WTC11 (cell line): ENCODE data around the gene RAPGEF1. TPM values are rescaled to one million over a fixed set of nuclear protein-coding genes. Genes with fewer than 3 reads are reported as not detected.

ENCODE experiments used
- ATAC-seq: fragments of 200-7000 bp; cut with Tn5 transposase; 2 replicates; pipeline ENCODE4 v1.10.0; 2021; ENCODE audit warnings: mild to moderate bottlenecking, moderate library complexity
- CTCF ChIA-PET: fragments of 300-600 bp; sonication (Branson Sonifier 250); formaldehyde crosslinking; loops from one replicate; lab custom pipeline; 2021; ENCODE audit warnings: antibody characterized with exemption; lab: Charles Lee
- POLR2A ChIA-PET: fragments of 350-600 bp; sonication (Branson Sonifier 250); formaldehyde crosslinking; loops from one replicate; lab custom pipeline; 2021; ENCODE audit warnings: antibody characterized with exemption; lab: Charles Lee
- DNase-seq: peaks from one replicate; pipeline ENCODE4 v3.0.0; 2021; ENCODE audit warnings: low spot score
- H3K27ac Mint-ChIP-seq: 2 replicates; pipeline ENCODE4 v1.8.0; 2021; ENCODE audit warnings: mixed read lengths
- H3K27me3 Mint-ChIP-seq: 2 replicates; pipeline ENCODE4 v1.8.0; 2021; ENCODE audit warnings: low read depth, mild to moderate bottlenecking, moderate library complexity, mixed read lengths
- H3K36me3 Mint-ChIP-seq: 2 replicates; pipeline ENCODE4 v1.8.0; 2021; ENCODE audit warnings: mixed read lengths
- H3K4me1 Mint-ChIP-seq: 2 replicates; pipeline ENCODE4 v1.8.0; 2022; ENCODE audit warnings: mixed read lengths
- H3K4me3 Mint-ChIP-seq: 2 replicates; pipeline ENCODE4 v1.8.0; 2021; ENCODE audit warnings: mild to moderate bottlenecking, moderate library complexity, mixed read lengths
- H3K9me3 Mint-ChIP-seq: 2 replicates; pipeline ENCODE4 v1.8.0; 2021; ENCODE audit warnings: mixed read lengths
- CREB1 ChIP-seq: sonication (generic); formaldehyde crosslinking; IDR thresholded peaks from 2 replicates; pipeline ENCODE4 v1.8.0; 2023; ENCODE audit warnings: mild to moderate bottlenecking, missing genetic modification reagents
- CREM ChIP-seq: sonication (generic); formaldehyde crosslinking; IDR thresholded peaks from 2 replicates; pipeline ENCODE4 v1.8.1; 2022; ENCODE audit warnings: mild to moderate bottlenecking, missing genetic modification reagents, moderate library complexity
- FOXK1 ChIP-seq: sonication (generic); formaldehyde crosslinking; IDR thresholded peaks from 2 replicates; pipeline ENCODE4 v1.8.0; 2022; ENCODE audit warnings: mild to moderate bottlenecking, moderate library complexity, missing genetic modification reagents
- FOXP1 ChIP-seq: sonication (generic); formaldehyde crosslinking; IDR thresholded peaks from 2 replicates; pipeline ENCODE4 v1.8.0; 2022; ENCODE audit warnings: missing genetic modification reagents, mild to moderate bottlenecking, moderate library complexity, borderline replicate concordance
- GRHL2 ChIP-seq: fragments of 250-450 bp; sonication (Bioruptor Pico); IDR thresholded peaks from 2 replicates; pipeline ENCODE4 v1.8.0; 2022; ENCODE audit warnings: mild to moderate bottlenecking, moderate library complexity; ENCODE audit not compliant: insufficient replicate concordance, severe bottlenecking
- MYBL2 ChIP-seq: sonication (generic); formaldehyde crosslinking; IDR thresholded peaks from 2 replicates; pipeline ENCODE4 v1.8.1; 2023; ENCODE audit warnings: mild to moderate bottlenecking, moderate library complexity, missing genetic modification reagents
- NFYB ChIP-seq: sonication (generic); formaldehyde crosslinking; conservative IDR thresholded peaks from 2 replicates; pipeline ENCODE4 v1.8.0; 2022; ENCODE audit warnings: low read depth, missing genetic modification reagents
- OVOL2 ChIP-seq: fragments of 250-450 bp; sonication (Bioruptor Pico); IDR thresholded peaks from 2 replicates; pipeline ENCODE4 v1.9.0; 2021; ENCODE audit warnings: mild to moderate bottlenecking, borderline replicate concordance
- RELA ChIP-seq: sonication (generic); formaldehyde crosslinking; IDR thresholded peaks from 2 replicates; pipeline ENCODE4 v1.8.1; 2022; ENCODE audit warnings: missing genetic modification reagents, mild to moderate bottlenecking, borderline replicate concordance
- SMAD3 ChIP-seq: sonication (generic); formaldehyde crosslinking; IDR thresholded peaks from 2 replicates; pipeline ENCODE4 v1.8.0; 2022; ENCODE audit warnings: missing genetic modification reagents, mild to moderate bottlenecking, borderline replicate concordance
- SMAD4 ChIP-seq: sonication (generic); formaldehyde crosslinking; IDR thresholded peaks from 2 replicates; pipeline ENCODE4 v1.8.0; 2022; ENCODE audit warnings: mild to moderate bottlenecking, missing genetic modification reagents
- TCF7 ChIP-seq: sonication (generic); formaldehyde crosslinking; IDR thresholded peaks from 2 replicates; pipeline ENCODE4 v1.8.0; 2022; ENCODE audit warnings: mild to moderate bottlenecking, low read depth, missing genetic modification reagents, moderate library complexity
- TEAD4 ChIP-seq: sonication (generic); formaldehyde crosslinking; IDR thresholded peaks from 2 replicates; pipeline ENCODE4 v1.8.0; 2022; ENCODE audit warnings: mild to moderate bottlenecking, missing genetic modification reagents
- ZNF138 ChIP-seq: sonication (generic); formaldehyde crosslinking; conservative IDR thresholded peaks from 2 replicates; pipeline ENCODE4 v1.8.1; 2022; ENCODE audit warnings: mild to moderate bottlenecking, moderate library complexity, missing genetic modification reagents
- ZNF263 ChIP-seq: sonication (generic); formaldehyde crosslinking; IDR thresholded peaks from 2 replicates; pipeline ENCODE4 v1.8.1; 2022; ENCODE audit warnings: low read depth, mild to moderate bottlenecking, moderate library complexity, missing genetic modification reagents
- ZNF396 ChIP-seq: fragments of 250-450 bp; sonication (Bioruptor Pico); IDR thresholded peaks from 2 replicates; pipeline ENCODE4 v1.8.0; 2021; ENCODE audit warnings: mild to moderate bottlenecking, moderate library complexity, borderline replicate concordance
- ZNF416 ChIP-seq: fragments of 250-450 bp; sonication (Bioruptor Pico); IDR thresholded peaks from 2 replicates; pipeline ENCODE4 v1.9.0; 2021; ENCODE audit warnings: mild to moderate bottlenecking, inconsistent platforms
- total RNA-seq: library from RNA; stranded (reverse); gene quantifications from 3 replicates; pipeline ENCODE4 v1.2.3, GENCODE V29; 2021
- TF ChIP-seq, protein P1 (sequence below): sonication (generic); formaldehyde crosslinking; IDR thresholded peaks from 2 replicates; pipeline ENCODE4 v1.8.1; 2022; ENCODE audit warnings: mild to moderate bottlenecking, moderate library complexity, missing genetic modification reagents
- TF ChIP-seq, protein P2 (sequence below): sonication (generic); formaldehyde crosslinking; IDR thresholded peaks from 2 replicates; pipeline ENCODE4 v1.8.0; 2023; ENCODE audit warnings: missing genetic modification reagents
- TF ChIP-seq, protein P3 (sequence below): fragments of 250-450 bp; sonication (Bioruptor Pico); IDR thresholded peaks from 2 replicates; pipeline ENCODE4 v1.8.0; 2021; ENCODE audit warnings: mild to moderate bottlenecking
- TF ChIP-seq, protein P4 (sequence below): fragments of 250-450 bp; sonication (Bioruptor Pico); IDR thresholded peaks from 2 replicates; pipeline ENCODE4 v1.9.0; 2021; ENCODE audit warnings: mild to moderate bottlenecking
- TF ChIP-seq, protein P5 (sequence below): sonication (generic); formaldehyde crosslinking; IDR thresholded peaks from 2 replicates; pipeline ENCODE4 v1.8.0; 2023; ENCODE audit warnings: mild to moderate bottlenecking, missing genetic modification reagents
- TF ChIP-seq, protein P6 (sequence below): sonication (generic); formaldehyde crosslinking; IDR thresholded peaks from 2 replicates; pipeline ENCODE4 v1.8.1; 2022; ENCODE audit warnings: low read depth, mild to moderate bottlenecking, moderate library complexity, missing genetic modification reagents, borderline replicate concordance

The RAPGEF1 gene
- total RNA-seq, 1 experiment from 2014 or later, result 66.2 TPM

DNA sequence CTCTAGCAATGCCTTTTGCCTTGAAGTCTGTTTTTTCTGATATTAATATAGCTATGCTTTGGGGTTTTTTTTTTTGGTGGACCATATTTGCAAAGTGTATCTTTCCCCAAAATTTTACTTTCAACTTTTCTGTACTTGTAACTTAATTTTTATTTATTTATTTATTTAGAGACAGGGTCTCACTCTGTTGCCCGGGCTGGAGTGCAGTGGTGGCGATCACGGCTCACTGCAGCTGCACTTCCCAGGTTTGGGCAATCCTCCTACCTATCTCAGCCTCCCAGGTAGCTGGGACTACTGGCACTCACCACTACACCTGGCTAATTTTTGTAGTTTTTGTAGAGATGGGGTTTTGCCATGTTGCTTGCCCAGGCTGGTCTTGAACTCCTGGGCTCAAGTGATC lies 173.7 kb downstream of the RAPGEF1 start:
- Mint-ChIP-seq H3K9me3 (peaks cover 33% of the 10 kb centered on the region), H3K27ac (no peak overlapping the region), H3K4me3 (no peak overlapping the region), H3K4me1 (peaks cover 7% of the 10 kb centered on the region), H3K27me3 (peaks cover 9% of the 10 kb centered on the region), H3K36me3 (peaks cover 11% of the 10 kb centered on the region)
- no peak for ATAC-seq
- CTCF ChIA-PET, result no interaction called here
- TF ChIP-seq TEAD4 (no peak), ZNF396 (CRISPR knock-in tag) (no peak), ZNF138 (CRISPR knock-in tag) (no peak), MYBL2 (no peak), CREB1 (CRISPR knock-in tag) (no peak), OVOL2 (no peak), SMAD4 (CRISPR knock-in tag) (no peak), NFYB (no peak), CREM (CRISPR knock-in tag) (no peak), ZNF416 (CRISPR knock-in tag) (no peak), TCF7 (CRISPR knock-in tag) (no peak), SMAD3 (CRISPR knock-in tag) (no peak), GRHL2 (CRISPR knock-in tag) (no peak), FOXP1 (CRISPR knock-in tag) (no peak)
- TF ChIP-seq, protein P1, sequence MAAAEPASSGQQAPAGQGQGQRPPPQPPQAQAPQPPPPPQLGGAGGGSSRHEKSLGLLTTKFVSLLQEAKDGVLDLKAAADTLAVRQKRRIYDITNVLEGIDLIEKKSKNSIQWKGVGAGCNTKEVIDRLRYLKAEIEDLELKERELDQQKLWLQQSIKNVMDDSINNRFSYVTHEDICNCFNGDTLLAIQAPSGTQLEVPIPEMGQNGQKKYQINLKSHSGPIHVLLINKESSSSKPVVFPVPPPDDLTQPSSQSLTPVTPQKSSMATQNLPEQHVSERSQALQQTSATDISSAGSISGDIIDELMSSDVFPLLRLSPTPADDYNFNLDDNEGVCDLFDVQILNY (CRISPR knock-in tag), result no peak
- TF ChIP-seq, protein P2, sequence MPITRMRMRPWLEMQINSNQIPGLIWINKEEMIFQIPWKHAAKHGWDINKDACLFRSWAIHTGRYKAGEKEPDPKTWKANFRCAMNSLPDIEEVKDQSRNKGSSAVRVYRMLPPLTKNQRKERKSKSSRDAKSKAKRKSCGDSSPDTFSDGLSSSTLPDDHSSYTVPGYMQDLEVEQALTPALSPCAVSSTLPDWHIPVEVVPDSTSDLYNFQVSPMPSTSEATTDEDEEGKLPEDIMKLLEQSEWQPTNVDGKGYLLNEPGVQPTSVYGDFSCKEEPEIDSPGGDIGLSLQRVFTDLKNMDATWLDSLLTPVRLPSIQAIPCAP, result no peak
- TF ChIP-seq, protein P3, sequence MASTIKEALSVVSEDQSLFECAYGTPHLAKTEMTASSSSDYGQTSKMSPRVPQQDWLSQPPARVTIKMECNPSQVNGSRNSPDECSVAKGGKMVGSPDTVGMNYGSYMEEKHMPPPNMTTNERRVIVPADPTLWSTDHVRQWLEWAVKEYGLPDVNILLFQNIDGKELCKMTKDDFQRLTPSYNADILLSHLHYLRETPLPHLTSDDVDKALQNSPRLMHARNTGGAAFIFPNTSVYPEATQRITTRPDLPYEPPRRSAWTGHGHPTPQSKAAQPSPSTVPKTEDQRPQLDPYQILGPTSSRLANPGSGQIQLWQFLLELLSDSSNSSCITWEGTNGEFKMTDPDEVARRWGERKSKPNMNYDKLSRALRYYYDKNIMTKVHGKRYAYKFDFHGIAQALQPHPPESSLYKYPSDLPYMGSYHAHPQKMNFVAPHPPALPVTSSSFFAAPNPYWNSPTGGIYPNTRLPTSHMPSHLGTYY, result no peak
- TF ChIP-seq, protein P4, sequence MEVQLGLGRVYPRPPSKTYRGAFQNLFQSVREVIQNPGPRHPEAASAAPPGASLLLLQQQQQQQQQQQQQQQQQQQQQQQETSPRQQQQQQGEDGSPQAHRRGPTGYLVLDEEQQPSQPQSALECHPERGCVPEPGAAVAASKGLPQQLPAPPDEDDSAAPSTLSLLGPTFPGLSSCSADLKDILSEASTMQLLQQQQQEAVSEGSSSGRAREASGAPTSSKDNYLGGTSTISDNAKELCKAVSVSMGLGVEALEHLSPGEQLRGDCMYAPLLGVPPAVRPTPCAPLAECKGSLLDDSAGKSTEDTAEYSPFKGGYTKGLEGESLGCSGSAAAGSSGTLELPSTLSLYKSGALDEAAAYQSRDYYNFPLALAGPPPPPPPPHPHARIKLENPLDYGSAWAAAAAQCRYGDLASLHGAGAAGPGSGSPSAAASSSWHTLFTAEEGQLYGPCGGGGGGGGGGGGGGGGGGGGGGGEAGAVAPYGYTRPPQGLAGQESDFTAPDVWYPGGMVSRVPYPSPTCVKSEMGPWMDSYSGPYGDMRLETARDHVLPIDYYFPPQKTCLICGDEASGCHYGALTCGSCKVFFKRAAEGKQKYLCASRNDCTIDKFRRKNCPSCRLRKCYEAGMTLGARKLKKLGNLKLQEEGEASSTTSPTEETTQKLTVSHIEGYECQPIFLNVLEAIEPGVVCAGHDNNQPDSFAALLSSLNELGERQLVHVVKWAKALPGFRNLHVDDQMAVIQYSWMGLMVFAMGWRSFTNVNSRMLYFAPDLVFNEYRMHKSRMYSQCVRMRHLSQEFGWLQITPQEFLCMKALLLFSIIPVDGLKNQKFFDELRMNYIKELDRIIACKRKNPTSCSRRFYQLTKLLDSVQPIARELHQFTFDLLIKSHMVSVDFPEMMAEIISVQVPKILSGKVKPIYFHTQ (CRISPR knock-in tag), result no peak
- TF ChIP-seq, protein P5, sequence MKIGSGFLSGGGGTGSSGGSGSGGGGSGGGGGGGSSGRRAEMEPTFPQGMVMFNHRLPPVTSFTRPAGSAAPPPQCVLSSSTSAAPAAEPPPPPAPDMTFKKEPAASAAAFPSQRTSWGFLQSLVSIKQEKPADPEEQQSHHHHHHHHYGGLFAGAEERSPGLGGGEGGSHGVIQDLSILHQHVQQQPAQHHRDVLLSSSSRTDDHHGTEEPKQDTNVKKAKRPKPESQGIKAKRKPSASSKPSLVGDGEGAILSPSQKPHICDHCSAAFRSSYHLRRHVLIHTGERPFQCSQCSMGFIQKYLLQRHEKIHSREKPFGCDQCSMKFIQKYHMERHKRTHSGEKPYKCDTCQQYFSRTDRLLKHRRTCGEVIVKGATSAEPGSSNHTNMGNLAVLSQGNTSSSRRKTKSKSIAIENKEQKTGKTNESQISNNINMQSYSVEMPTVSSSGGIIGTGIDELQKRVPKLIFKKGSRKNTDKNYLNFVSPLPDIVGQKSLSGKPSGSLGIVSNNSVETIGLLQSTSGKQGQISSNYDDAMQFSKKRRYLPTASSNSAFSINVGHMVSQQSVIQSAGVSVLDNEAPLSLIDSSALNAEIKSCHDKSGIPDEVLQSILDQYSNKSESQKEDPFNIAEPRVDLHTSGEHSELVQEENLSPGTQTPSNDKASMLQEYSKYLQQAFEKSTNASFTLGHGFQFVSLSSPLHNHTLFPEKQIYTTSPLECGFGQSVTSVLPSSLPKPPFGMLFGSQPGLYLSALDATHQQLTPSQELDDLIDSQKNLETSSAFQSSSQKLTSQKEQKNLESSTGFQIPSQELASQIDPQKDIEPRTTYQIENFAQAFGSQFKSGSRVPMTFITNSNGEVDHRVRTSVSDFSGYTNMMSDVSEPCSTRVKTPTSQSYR, result no peak
- no peak for DNase-seq
- POLR2A ChIA-PET, result no interaction called here

DNA sequence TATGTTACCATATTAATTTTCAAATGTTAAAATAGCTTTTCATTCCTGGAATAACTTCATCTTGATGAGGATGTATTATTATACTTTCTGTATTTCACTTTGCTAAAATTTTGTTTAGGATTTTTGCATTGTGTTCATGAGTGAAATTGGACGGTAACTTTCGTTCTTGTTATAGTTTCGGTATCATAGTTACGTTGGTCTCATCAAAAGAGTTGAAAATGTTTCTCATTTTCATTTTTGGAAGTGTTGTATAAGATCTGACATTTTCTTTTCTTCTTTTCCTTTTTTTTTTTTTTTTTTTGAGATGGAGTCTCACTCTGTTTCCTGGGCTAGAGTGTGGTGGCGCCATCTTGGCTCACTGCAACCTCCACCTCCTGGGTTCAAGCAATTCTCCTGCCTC lies 174.5 kb downstream of the RAPGEF1 start:
- Mint-ChIP-seq H3K9me3 (peaks cover 38% of the 10 kb centered on the region), H3K27me3 (peaks cover 9% of the 10 kb centered on the region), H3K27ac (no peak overlapping the region), H3K4me3 (no peak overlapping the region), H3K4me1 (peaks cover 7% of the 10 kb centered on the region), H3K36me3 (peaks cover 11% of the 10 kb centered on the region)
- ATAC-seq, result no peak
- no peak for DNase-seq
- POLR2A ChIA-PET, result no interaction called here
- CTCF ChIA-PET, result no interaction called here
- no peak for TF ChIP-seq ZNF263
- TF ChIP-seq, protein P6, sequence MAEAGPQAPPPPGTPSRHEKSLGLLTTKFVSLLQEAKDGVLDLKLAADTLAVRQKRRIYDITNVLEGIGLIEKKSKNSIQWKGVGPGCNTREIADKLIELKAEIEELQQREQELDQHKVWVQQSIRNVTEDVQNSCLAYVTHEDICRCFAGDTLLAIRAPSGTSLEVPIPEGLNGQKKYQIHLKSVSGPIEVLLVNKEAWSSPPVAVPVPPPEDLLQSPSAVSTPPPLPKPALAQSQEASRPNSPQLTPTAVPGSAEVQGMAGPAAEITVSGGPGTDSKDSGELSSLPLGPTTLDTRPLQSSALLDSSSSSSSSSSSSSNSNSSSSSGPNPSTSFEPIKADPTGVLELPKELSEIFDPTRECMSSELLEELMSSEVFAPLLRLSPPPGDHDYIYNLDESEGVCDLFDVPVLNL (CRISPR knock-in tag), result no peak
- TF ChIP-seq CREM (CRISPR knock-in tag), result no peak
- TF ChIP-seq FOXK1 (CRISPR knock-in tag), result no peak
- no peak for TF ChIP-seq ZNF416 (CRISPR knock-in tag)
- TF ChIP-seq RELA (CRISPR knock-in tag), result no peak
